Heart left ventricle (tissue), 13 donors: ENCODE results near the gene ERGIC1.

Experiments used
- POLR2A ChIP-seq, 2 donors: fragments of 450-650 bp; IDR thresholded peaks; one replicate each; pipeline ENCODE4 v1.6.1; 2017; ENCODE audit warnings: antibody characterized with exemption in 2 of 2, mild to moderate bottlenecking in 2 of 2, moderate library complexity in 2 of 2
- TF ChIP-seq, protein P1 (sequence below), 12 donors: fragments of 200-600 bp; sonication (generic) in 4 of 12; IDR thresholded peaks; one replicate each; pipeline versions ENCODE4 v1.5.0 to v1.8.0; 2018 to 2022; ENCODE audit warnings: antibody characterized with exemption in 12 of 12, mild to moderate bottlenecking in 5 of 12
- donor health status: ischemic (EF 13 %, LVEDD 7.1; RV severe dilation, severe dysfunction).
- donor health status: DM: no; HTN: yes; CAD: no.
- donor health status: DM: no; HTN: no; CAD: no.
- donor health status: ischemic (EF 25% LVEDD 6.9; RV normal size, moderate dysfunction).
- donor health status: ischemic (EF 25% LVEDD 5.7; RV mildly dilated, moderate dysfunction).
- donor health status: ischemic (EF 35%, LVEDD 5.7; RV mildly dilated, moderate dysfunction).
- donor health status: nonischemic (EF 11% LVEDD 7.7; RV severe dilation, severe dysfunction).
- donor health status: DM: yes; HTN: yes; CAD: no.
- donor health status: PGD.
- donor health status: ischemic (EF 29% LVEDD 5.4; RV normal size, mild dysfunction).
- donor health status: nonischemic (EF 23%, LVEDD 6.1; RV moderate dilation, normal function).

DNA sequence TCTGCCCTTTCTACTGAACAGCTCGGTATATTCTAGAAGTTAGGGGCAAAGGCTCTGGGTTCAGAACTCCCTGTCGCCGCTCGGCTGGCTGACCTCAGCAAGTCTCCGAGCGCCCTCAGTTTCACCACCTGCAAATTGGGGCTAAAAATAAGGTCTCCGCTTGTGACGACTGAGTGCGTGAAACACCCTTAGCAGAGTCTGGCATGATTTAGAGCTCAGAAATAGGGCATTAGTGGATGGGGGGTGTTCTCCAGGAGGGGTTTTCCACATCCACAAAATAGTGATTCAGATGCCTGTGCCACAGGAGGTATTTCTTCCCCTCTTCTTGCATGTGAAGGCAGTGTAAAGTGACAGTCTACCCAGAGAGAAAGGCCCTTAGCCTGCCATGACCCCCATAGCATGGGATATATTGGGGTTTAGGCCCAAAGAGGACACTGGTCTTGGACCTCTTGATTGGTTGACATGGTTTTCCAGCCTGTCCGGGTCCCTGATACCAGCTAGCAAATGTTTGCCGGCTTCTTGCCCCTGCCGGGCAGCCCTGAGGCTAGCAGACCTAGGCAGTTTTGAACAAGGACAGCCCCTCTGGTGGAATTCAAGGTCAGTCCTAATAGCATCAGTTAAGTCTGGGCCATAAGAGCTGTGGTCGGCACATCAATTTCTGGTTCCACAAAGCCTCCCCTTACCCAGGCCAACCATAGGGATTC, 1.4 kb downstream of the ERGIC1 start:
- TF ChIP-seq, protein P1, sequence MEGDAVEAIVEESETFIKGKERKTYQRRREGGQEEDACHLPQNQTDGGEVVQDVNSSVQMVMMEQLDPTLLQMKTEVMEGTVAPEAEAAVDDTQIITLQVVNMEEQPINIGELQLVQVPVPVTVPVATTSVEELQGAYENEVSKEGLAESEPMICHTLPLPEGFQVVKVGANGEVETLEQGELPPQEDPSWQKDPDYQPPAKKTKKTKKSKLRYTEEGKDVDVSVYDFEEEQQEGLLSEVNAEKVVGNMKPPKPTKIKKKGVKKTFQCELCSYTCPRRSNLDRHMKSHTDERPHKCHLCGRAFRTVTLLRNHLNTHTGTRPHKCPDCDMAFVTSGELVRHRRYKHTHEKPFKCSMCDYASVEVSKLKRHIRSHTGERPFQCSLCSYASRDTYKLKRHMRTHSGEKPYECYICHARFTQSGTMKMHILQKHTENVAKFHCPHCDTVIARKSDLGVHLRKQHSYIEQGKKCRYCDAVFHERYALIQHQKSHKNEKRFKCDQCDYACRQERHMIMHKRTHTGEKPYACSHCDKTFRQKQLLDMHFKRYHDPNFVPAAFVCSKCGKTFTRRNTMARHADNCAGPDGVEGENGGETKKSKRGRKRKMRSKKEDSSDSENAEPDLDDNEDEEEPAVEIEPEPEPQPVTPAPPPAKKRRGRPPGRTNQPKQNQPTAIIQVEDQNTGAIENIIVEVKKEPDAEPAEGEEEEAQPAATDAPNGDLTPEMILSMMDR (IDR thresholded peaks at IDR 0.05): no peak
- no peak for TF ChIP-seq POLR2A (IDR thresholded peaks at IDR 0.05)
